Retinal pigment epithelial cell (primary cell): ENCODE results near the gene ELMO1.

ENCODE experiments used
- DNase-seq: peaks from one replicate; pipeline ENCODE4 v3.0.0-alpha.2; 2010; ENCODE audit warnings: low read depth
- H3K4me3 ChIP-seq: 2 replicates; pipeline ENCODE4 v1.5.1; 2011; ENCODE audit warnings: mild to moderate bottlenecking, low read length, control low read depth, moderate library complexity
- TF ChIP-seq, protein P1 (sequence below): conservative IDR thresholded peaks from 2 replicates; pipeline ENCODE4 v1.5.1; 2011; ENCODE audit warnings: low read depth, low read length, control low read depth, inconsistent platforms

The ELMO1 gene

GRCh38 chr7:37032258-37032601, 416.4 kb downstream of the ELMO1 start:
- H3K4me3 ChIP-seq: no peak overlapping the region
- TF ChIP-seq, protein P1, sequence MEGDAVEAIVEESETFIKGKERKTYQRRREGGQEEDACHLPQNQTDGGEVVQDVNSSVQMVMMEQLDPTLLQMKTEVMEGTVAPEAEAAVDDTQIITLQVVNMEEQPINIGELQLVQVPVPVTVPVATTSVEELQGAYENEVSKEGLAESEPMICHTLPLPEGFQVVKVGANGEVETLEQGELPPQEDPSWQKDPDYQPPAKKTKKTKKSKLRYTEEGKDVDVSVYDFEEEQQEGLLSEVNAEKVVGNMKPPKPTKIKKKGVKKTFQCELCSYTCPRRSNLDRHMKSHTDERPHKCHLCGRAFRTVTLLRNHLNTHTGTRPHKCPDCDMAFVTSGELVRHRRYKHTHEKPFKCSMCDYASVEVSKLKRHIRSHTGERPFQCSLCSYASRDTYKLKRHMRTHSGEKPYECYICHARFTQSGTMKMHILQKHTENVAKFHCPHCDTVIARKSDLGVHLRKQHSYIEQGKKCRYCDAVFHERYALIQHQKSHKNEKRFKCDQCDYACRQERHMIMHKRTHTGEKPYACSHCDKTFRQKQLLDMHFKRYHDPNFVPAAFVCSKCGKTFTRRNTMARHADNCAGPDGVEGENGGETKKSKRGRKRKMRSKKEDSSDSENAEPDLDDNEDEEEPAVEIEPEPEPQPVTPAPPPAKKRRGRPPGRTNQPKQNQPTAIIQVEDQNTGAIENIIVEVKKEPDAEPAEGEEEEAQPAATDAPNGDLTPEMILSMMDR: no peak
- DNase-seq: no peak

DNA sequence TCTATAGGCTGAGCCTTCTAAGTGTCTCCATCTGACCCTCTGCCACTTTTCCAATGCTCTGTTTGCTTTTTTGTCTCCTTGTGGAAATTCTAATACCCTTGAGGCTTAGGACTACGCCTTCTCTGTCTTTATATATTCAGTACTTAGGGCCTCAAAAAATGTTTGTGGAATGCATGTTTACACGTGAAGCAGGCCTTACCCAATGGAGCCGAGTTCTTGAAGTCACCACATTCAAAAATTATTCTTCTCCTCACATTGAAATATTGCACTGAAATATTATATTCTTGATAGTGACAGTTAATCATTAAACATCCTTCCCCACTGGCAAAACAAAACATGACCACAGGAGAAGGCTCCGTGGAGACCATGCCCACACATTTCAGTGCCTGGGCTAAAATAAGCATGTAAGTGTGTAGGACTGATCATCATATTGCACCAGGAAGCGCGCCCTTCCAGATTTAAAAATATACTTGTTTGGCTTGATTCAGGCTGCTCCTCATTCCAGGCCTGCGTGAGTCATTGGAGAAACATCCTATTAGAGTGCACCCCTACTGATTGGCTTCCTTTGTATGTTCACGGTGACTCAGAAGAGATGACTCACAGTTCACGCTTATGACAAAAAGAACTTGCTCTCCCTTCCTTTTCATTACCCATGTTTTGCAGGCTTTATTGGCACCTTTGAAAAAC, 416.9 kb downstream of the ELMO1 start:
- TF ChIP-seq, protein P1: no peak
- H3K4me3 ChIP-seq: no peak overlapping the region
- peak; percentile 99 for DNase-seq

- TF ChIP-seq, protein P1: no peak
- no peak overlapping the region for H3K4me3 ChIP-seq
- DNase-seq: no peak
These were observed 419.7 kb downstream of the ELMO1 start for GRCh38 chr7:37028909-37029440.

DNA sequence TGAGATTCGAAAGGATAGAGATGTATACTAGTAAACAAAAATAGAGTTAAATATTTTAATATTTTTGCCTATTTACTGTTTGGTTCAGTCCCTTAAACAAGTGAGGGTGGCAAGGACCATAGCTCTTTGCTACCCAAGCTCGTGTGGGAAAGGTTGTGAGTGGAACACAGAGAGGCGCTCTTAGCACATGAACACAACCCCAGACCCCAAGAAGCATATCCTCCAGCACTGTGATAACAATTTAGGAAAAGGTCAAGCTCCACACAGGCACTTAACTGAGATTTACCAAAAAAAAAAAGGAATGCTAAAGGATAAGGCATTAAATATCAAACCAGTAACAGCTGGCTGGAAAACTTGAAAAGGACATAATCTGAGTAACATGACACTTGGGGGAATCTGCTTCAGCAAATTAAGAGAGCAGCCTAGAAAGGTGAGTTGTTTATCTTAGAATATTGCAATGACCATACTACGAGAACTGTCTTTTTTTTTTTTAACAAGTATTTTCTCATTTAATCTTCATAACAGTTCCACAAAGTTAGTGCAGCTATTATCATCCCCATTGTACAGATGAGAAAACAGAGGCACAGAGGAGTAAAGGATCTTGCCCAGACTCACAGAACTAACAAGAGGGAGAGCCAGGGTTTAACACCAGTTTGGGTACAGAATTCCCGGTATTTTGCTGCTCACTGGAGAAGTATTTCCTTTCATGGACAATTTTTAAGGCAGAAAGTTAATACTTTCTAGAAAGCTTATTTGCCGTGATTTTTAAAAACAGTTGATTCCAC, 420.9 kb downstream of the ELMO1 start:
- no peak overlapping the region for H3K4me3 ChIP-seq
- TF ChIP-seq, protein P1: no peak
- no peak for DNase-seq

GRCh38 chr7:37027104-37027503, 421.6 kb downstream of the ELMO1 start:
- no peak for DNase-seq
- no peak overlapping the region for H3K4me3 ChIP-seq
- TF ChIP-seq, protein P1: no peak

DNA sequence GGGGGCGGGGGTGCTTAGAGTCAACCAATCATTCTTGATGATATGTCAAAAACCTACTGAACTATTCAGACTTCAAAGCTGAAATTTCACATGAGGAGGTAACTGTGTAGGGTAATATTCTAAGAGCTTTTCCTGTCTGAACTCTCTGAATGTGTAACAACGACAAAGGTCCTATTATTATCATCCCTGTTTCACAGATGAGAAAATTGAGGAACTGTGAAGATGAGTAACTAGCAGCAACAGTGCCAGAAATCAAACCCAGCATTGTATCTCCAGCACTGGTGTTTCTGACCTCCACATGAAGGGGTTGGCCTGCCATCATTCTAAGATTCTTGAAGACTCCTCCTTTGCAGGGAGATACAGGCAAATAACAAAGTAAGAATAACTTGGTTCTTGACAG, 429.7 kb downstream of the ELMO1 start:
- DNase-seq: no peak
- TF ChIP-seq, protein P1: no peak
- H3K4me3 ChIP-seq: no peak overlapping the region
